HEK293 (cell line): Measurements from ENCODE around the gene CLK2.

Source experiments
- CTCF ChIA-PET: fragments of 350-600 bp; formaldehyde crosslinking; extraction: SDS; loops from one replicate; lab custom pipeline; 2021; ENCODE audit warnings: antibody characterized with exemption; lab: Yijun Ruan, JAX
- POLR2A ChIA-PET: fragments of 300-600 bp; formaldehyde crosslinking; extraction: SDS; loops from one replicate; lab custom pipeline; 2020; ENCODE audit warnings: antibody characterized with exemption, inconsistent platforms; lab: Yijun Ruan, JAX
- H3K27ac ChIP-seq: fragments of 200-500 bp; sonication (Bioruptor generic); 2 replicates; pipeline ENCODE4 v1.5.1; 2014; ENCODE audit warnings: low read depth, low read length, control low read depth, inconsistent platforms; ENCODE audit errors: extremely low read depth
- H3K36me3 ChIP-seq, 2 experiments: fragments of 200-500 bp in 1 of 2; sonication (Bioruptor generic) in 1 of 2; 1 replicate in 1 of 2; 2 replicates in 1 of 2; pipeline ENCODE4 v1.5.1; 2014 to 2017; ENCODE audit warnings: inconsistent platforms in 2 of 2, low read length in 2 of 2; ENCODE audit not compliant: control insufficient read depth in 2 of 2, insufficient read depth in 1 of 2
- H3K4me1 ChIP-seq: fragments of 200-500 bp; sonication (Bioruptor generic); 2 replicates; pipeline ENCODE4 v1.5.1; 2014; ENCODE audit warnings: mild to moderate bottlenecking, low read length, inconsistent platforms; ENCODE audit not compliant: control insufficient read depth, insufficient read depth
- H3K4me3 ChIP-seq: 2 replicates; pipeline ENCODE4 v1.5.1; 2011; ENCODE audit warnings: low read depth, mild to moderate bottlenecking, control low read depth, low read length, moderate library complexity
- H3K9me3 ChIP-seq: fragments of 200-500 bp; sonication (Bioruptor generic); 2 replicates; pipeline ENCODE4 v1.5.1; 2014; ENCODE audit warnings: low read depth, low read length, inconsistent platforms; ENCODE audit not compliant: control insufficient read depth, insufficient read depth
- BCL6B ChIP-seq: fragments of 450-650 bp; formaldehyde crosslinking; IDR thresholded peaks from 2 replicates; pipeline ENCODE4 v1.5.1; 2017; ENCODE audit warnings: missing biosample characterization, missing genetic modification characterization
- EGR2 ChIP-seq: fragments of 450-650 bp; formaldehyde crosslinking; IDR thresholded peaks from 2 replicates; pipeline ENCODE4 v1.5.1; 2016; ENCODE audit warnings: low read depth, missing biosample characterization, missing genetic modification characterization
- PRDM6 ChIP-seq: fragments of 450-650 bp; formaldehyde crosslinking; IDR thresholded peaks from 2 replicates; pipeline ENCODE4 v1.5.1; 2017; ENCODE audit warnings: missing biosample characterization, missing genetic modification characterization
- RBAK ChIP-seq: fragments of 450-650 bp; formaldehyde crosslinking; IDR thresholded peaks from 2 replicates; pipeline ENCODE4 v1.5.1; 2016; ENCODE audit warnings: missing biosample characterization, missing genetic modification characterization
- SALL2 ChIP-seq: fragments of 450-650 bp; formaldehyde crosslinking; IDR thresholded peaks from 2 replicates; pipeline ENCODE4 v1.5.0; 2017; ENCODE audit warnings: missing biosample characterization, mild to moderate bottlenecking, missing genetic modification characterization, borderline replicate concordance
- ZNF121 ChIP-seq: fragments of 450-650 bp; formaldehyde crosslinking; IDR thresholded peaks from 2 replicates; pipeline ENCODE4 v1.5.1; 2016; ENCODE audit warnings: missing biosample characterization, missing genetic modification characterization
- ZNF274 ChIP-seq, 2 experiments: fragments of 200-500 bp in 1 of 2; fragments of 450-650 bp in 1 of 2; sonication (Bioruptor generic) in 1 of 2; formaldehyde crosslinking in 1 of 2; IDR thresholded peaks; 2 replicates each; pipeline versions ENCODE4 v1.5.1 to v1.6.1; 2014 to 2016; ENCODE audit warnings: borderline replicate concordance in 1 of 2, inconsistent platforms in 1 of 2, low read length in 1 of 2, missing biosample characterization in 1 of 2, missing genetic modification characterization in 1 of 2
- ZNF280D ChIP-seq: fragments of 450-650 bp; formaldehyde crosslinking; IDR thresholded peaks from 2 replicates; pipeline ENCODE4 v1.5.1; 2016; ENCODE audit warnings: missing biosample characterization, missing genetic modification characterization
- ZNF548 ChIP-seq: fragments of 450-650 bp; formaldehyde crosslinking; IDR thresholded peaks from 2 replicates; pipeline ENCODE4 v1.5.1; 2016; ENCODE audit warnings: missing biosample characterization, missing genetic modification characterization
- ZNF561 ChIP-seq: fragments of 450-650 bp; IDR thresholded peaks from 2 replicates; pipeline ENCODE4 v1.5.1; 2018; ENCODE audit warnings: missing biosample characterization, missing genetic modification characterization, borderline replicate concordance
- ZNF585B ChIP-seq: fragments of 450-650 bp; formaldehyde crosslinking; IDR thresholded peaks from 2 replicates; pipeline ENCODE4 v1.5.1; 2016; ENCODE audit warnings: missing biosample characterization, missing genetic modification characterization
- ZNF76 ChIP-seq: fragments of 450-650 bp; formaldehyde crosslinking; IDR thresholded peaks from 2 replicates; pipeline ENCODE4; 2016; ENCODE audit warnings: low read depth, missing biosample characterization, missing genetic modification characterization, borderline replicate concordance
- ZNF837 ChIP-seq: fragments of 450-650 bp; formaldehyde crosslinking; IDR thresholded peaks from 2 replicates; pipeline ENCODE4 v1.5.1; 2016; ENCODE audit warnings: missing biosample characterization, missing genetic modification characterization
- TF ChIP-seq, protein P1 (sequence below): fragments of 450-650 bp; formaldehyde crosslinking; IDR thresholded peaks from 2 replicates; pipeline ENCODE4 v1.5.1; 2016; ENCODE audit warnings: missing biosample characterization, missing genetic modification characterization
- TF ChIP-seq, protein P2 (sequence below): fragments of 450-650 bp; formaldehyde crosslinking; IDR thresholded peaks from 2 replicates; pipeline ENCODE4 v1.5.1; 2016; ENCODE audit warnings: missing biosample characterization, missing genetic modification characterization
- TF ChIP-seq, protein P3 (sequence below): fragments of 450-650 bp; formaldehyde crosslinking; IDR thresholded peaks from 2 replicates; pipeline ENCODE4 v1.5.1; 2016; ENCODE audit warnings: missing biosample characterization, missing genetic modification characterization
- TF ChIP-seq, protein P4 (sequence below): fragments of 450-650 bp; formaldehyde crosslinking; IDR thresholded peaks from 2 replicates; pipeline ENCODE4 v1.5.1; 2016; ENCODE audit warnings: missing biosample characterization, missing genetic modification characterization

Gene CLK2

DNA sequence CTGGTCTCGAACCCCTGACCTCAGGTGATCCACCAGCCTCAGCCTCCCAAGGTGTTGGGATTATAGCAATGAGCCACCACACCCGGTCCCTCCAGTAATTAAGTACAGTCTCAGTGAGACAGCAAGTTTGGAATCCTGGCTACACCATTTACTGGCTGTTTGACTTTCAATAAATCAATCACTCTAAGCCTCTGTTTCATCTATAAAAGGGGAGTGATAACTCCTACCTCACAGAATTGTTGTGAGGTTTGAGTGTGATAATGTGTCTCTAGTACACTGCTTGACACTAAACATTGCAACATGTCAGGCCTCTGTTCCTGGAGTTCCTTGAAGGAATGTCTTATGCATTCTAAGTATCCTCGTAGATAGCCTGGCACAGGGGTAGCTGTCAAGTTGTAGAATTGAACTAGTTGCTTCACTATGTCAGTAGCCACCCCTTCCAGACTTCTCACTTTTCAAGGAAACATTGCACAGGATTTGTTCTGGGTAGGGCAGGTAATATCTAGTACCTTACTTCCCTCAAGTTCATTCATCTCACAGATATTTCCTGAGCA lies 30.4 kb downstream of the CLK2 start (continued):
- TF ChIP-seq BCL6B (peak; percentile 63), ZNF548 (tag by site-specific recombination) (no peak)

DNA sequence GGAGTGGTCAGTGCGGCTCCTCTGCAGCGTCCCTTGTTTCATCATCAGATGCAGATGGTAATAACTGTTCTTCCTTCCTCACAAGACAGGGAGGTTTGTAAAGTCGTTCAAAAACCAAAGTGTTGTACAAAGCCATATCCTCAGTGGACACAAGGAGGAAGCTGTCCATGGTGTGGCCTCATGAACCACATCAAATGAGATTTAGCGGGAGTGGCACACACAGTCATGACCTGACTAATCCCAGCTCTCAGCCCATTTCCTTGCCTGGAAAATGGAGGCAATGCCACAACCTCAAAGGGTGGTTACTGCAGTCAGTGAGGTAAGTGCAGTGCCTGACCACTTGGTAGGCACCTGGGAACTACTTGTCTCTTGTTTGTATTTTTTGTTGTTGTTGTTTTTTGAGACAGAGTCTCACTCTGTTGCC lies 31.5 kb downstream of the CLK2 start:
- H3K36me3 ChIP-seq: peaks cover 4 to 26% of the 10 kb centered on the region in 2 experiments; a peak in 2 of 3 replicates
- ChIA-PET CTCF (interaction anchor here (1.0 to 2.1 kb wide), 4 partner anchors 8 to 329 kb away, joined by 3 to 15 read pairs (median 4); no protein-coding TSS in a partner anchor), POLR2A (interaction anchor here (0.6 to 1.6 kb wide), 6 partner anchors 14 to 82 kb away, joined by 3 to 6 read pairs (median 3); partner anchors contain the start of gene CLK2)
- TF ChIP-seq ZNF585B (no peak), RBAK (tag by site-specific recombination) (no peak; the same call in 1 of the 2 replicates), ZNF561 (tag by site-specific recombination) (no peak), ZNF274 (IDR thresholded peaks at IDR 0.05; ENCODE audit: low read length) (no peak), ZNF274 (tag by site-specific recombination; IDR thresholded peaks at IDR 0.05; ENCODE audit: borderline replicate concordance) (no peak), ZNF280D (tag by site-specific recombination) (no peak), ZNF121 (tag by site-specific recombination) (peak; percentile 92), PRDM6 (tag by site-specific recombination) (no peak), SALL2 (tag by site-specific recombination) (no peak), ZNF76 (no peak), EGR2 (no peak), ZNF837 (tag by site-specific recombination) (no peak)
- TF ChIP-seq, protein P1, sequence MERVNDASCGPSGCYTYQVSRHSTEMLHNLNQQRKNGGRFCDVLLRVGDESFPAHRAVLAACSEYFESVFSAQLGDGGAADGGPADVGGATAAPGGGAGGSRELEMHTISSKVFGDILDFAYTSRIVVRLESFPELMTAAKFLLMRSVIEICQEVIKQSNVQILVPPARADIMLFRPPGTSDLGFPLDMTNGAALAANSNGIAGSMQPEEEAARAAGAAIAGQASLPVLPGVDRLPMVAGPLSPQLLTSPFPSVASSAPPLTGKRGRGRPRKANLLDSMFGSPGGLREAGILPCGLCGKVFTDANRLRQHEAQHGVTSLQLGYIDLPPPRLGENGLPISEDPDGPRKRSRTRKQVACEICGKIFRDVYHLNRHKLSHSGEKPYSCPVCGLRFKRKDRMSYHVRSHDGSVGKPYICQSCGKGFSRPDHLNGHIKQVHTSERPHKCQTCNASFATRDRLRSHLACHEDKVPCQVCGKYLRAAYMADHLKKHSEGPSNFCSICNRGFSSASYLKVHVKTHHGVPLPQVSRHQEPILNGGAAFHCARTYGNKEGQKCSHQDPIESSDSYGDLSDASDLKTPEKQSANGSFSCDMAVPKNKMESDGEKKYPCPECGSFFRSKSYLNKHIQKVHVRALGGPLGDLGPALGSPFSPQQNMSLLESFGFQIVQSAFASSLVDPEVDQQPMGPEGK (tag by site-specific recombination): no peak
- TF ChIP-seq, protein P2, sequence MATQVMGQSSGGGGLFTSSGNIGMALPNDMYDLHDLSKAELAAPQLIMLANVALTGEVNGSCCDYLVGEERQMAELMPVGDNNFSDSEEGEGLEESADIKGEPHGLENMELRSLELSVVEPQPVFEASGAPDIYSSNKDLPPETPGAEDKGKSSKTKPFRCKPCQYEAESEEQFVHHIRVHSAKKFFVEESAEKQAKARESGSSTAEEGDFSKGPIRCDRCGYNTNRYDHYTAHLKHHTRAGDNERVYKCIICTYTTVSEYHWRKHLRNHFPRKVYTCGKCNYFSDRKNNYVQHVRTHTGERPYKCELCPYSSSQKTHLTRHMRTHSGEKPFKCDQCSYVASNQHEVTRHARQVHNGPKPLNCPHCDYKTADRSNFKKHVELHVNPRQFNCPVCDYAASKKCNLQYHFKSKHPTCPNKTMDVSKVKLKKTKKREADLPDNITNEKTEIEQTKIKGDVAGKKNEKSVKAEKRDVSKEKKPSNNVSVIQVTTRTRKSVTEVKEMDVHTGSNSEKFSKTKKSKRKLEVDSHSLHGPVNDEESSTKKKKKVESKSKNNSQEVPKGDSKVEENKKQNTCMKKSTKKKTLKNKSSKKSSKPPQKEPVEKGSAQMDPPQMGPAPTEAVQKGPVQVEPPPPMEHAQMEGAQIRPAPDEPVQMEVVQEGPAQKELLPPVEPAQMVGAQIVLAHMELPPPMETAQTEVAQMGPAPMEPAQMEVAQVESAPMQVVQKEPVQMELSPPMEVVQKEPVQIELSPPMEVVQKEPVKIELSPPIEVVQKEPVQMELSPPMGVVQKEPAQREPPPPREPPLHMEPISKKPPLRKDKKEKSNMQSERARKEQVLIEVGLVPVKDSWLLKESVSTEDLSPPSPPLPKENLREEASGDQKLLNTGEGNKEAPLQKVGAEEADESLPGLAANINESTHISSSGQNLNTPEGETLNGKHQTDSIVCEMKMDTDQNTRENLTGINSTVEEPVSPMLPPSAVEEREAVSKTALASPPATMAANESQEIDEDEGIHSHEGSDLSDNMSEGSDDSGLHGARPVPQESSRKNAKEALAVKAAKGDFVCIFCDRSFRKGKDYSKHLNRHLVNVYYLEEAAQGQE (tag by site-specific recombination): peak; percentile 76; the same call in 1 of the 2 replicates
- TF ChIP-seq, protein P3, sequence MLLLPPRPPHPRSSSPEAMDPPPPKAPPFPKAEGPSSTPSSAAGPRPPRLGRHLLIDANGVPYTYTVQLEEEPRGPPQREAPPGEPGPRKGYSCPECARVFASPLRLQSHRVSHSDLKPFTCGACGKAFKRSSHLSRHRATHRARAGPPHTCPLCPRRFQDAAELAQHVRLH (tag by site-specific recombination): 0 out of 2 replicates have a peak, but pooled peaks have one; percentile 54
- TF ChIP-seq, protein P4, sequence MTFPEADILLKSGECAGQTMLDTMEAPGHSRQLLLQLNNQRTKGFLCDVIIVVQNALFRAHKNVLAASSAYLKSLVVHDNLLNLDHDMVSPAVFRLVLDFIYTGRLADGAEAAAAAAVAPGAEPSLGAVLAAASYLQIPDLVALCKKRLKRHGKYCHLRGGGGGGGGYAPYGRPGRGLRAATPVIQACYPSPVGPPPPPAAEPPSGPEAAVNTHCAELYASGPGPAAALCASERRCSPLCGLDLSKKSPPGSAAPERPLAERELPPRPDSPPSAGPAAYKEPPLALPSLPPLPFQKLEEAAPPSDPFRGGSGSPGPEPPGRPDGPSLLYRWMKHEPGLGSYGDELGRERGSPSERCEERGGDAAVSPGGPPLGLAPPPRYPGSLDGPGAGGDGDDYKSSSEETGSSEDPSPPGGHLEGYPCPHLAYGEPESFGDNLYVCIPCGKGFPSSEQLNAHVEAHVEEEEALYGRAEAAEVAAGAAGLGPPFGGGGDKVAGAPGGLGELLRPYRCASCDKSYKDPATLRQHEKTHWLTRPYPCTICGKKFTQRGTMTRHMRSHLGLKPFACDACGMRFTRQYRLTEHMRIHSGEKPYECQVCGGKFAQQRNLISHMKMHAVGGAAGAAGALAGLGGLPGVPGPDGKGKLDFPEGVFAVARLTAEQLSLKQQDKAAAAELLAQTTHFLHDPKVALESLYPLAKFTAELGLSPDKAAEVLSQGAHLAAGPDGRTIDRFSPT (tag by site-specific recombination): 0 out of 2 replicates have a peak, but pooled peaks have one; percentile 5
- peaks cover 5% of the 10 kb centered on the region; the same call in 1 of the 2 replicates for H3K4me1 ChIP-seq
- no peak overlapping the region for H3K4me3 ChIP-seq
- H3K27ac ChIP-seq: no peak overlapping the region
- no peaks in the 10 kb centered on the region for H3K9me3 ChIP-seq
